ENCODE results near the gene GULP1.
"Not testable (repeated sequence)": the region's sequence is repeated elsewhere in the genome, so short reads cannot be mapped to it uniquely, and the experiment has no call there.

Gene GULP1

GRCh38 chr2:188291617-188292347 lies at the start of gene GULP1:
Gene GULP1 (plus strand): TSS chr2:188291874. CDS start chr2:188477703, 185,829 bp downstream.
- no peak for DNase-seq

- DNase-seq: no peak
Measured at GRCh38 chr2:188243381-188243780, 48.3 kb upstream of the GULP1 start.

GRCh38 chr2:188244383-188244782 lies 47.3 kb upstream of the GULP1 start:
- DNase-seq: no peak

- DNase-seq: no peak
Measured at GRCh38 chr2:188245230-188245629, 46.4 kb upstream of the GULP1 start.

GRCh38 chr2:188248513-188248912 lies 43.2 kb upstream of the GULP1 start:
- no peak for DNase-seq

- DNase-seq: no peak
Measured at GRCh38 chr2:188251034-188251433, 40.6 kb upstream of the GULP1 start.

GRCh38 chr2:188256420-188256819 lies 35.3 kb upstream of the GULP1 start:
- no peak for DNase-seq

GRCh38 chr2:188265315-188265714 lies 26.4 kb upstream of the GULP1 start:
- DNase-seq: no peak

GRCh38 chr2:188267776-188268175 lies 23.9 kb upstream of the GULP1 start:
- DNase-seq: no peak

- DNase-seq: no peak
Measured at GRCh38 chr2:188269004-188269403, 22.7 kb upstream of the GULP1 start.

- DNase-seq: no peak
Measured at GRCh38 chr2:188272121-188272520, 19.6 kb upstream of the GULP1 start.

- no peak for DNase-seq
Measured at GRCh38 chr2:188274274-188274673, 17.4 kb upstream of the GULP1 start.

GRCh38 chr2:188276255-188276654 lies 15.4 kb upstream of the GULP1 start:
- no peak for DNase-seq

- DNase-seq: no peak
Measured at GRCh38 chr2:188277786-188278185, 13.9 kb upstream of the GULP1 start.

- no peak for DNase-seq
Measured at GRCh38 chr2:188278388-188279092, 13.1 kb upstream of the GULP1 start.

GRCh38 chr2:188279093-188279445 lies 12.6 kb upstream of the GULP1 start:
- no peak for DNase-seq

- no peak for DNase-seq
Measured at GRCh38 chr2:188280811-188281222, 10.9 kb upstream of the GULP1 start.

GRCh38 chr2:188282907-188283306 lies 8.8 kb upstream of the GULP1 start:
- DNase-seq: no peak

- DNase-seq: not testable (repeated sequence)
Measured at GRCh38 chr2:188284251-188284650, 7.4 kb upstream of the GULP1 start.

GRCh38 chr2:188285049-188285448 lies 6.6 kb upstream of the GULP1 start:
- DNase-seq: no peak

- DNase-seq: no peak
Measured at GRCh38 chr2:188285774-188286173, 5.9 kb upstream of the GULP1 start.

- no peak for DNase-seq
Measured at GRCh38 chr2:188291142-188291616, 495 bp upstream of the GULP1 start.

GRCh38 chr2:188292348-188293239 lies 920 bp downstream of the GULP1 start:
- DNase-seq: no peak

Data from activated effector memory CD4-positive, alpha-beta T cell treated with Interleukin-2 at 50 U/mL for 16 hours (primary cell).